HepG2 (cell line): ENCODE data around the gene IGFN1. TPM values are rescaled to one million over a fixed set of nuclear protein-coding genes. Genes with fewer than 3 reads are reported as not detected.

Experiments used
- ARID4A ChIP-seq: sonication (generic); formaldehyde crosslinking; IDR thresholded peaks from 2 replicates; pipeline ENCODE4 v1.5.0; 2020; ENCODE audit warnings: mild to moderate bottlenecking, missing genetic modification reagents, borderline replicate concordance
- ATF1 ChIP-seq: IDR thresholded peaks from 2 replicates; pipeline ENCODE4 v1.6.1; 2016; ENCODE audit warnings: mild to moderate bottlenecking, control low read depth
- BHLHE40 ChIP-seq: IDR thresholded peaks from 2 replicates; pipeline ENCODE4 v1.6.1; 2011; ENCODE audit warnings: low read length, improper control_type of control experiment
- HDAC6 ChIP-seq: fragments of 200-600 bp; sonication (generic); IDR thresholded peaks from 2 replicates; pipeline ENCODE4 v1.7.0; 2017; ENCODE audit warnings: mild to moderate bottlenecking, antibody characterized with exemption, low read length, low read depth
- HMGA1 ChIP-seq: sonication (generic); formaldehyde crosslinking; conservative IDR thresholded peaks from 2 replicates; pipeline ENCODE4 v1.4.0; 2020; ENCODE audit warnings: missing genetic modification reagents
- HOMEZ ChIP-seq: IDR thresholded peaks from 2 replicates; pipeline ENCODE4 v1.6.1; 2016; ENCODE audit warnings: low read depth
- NFATC3 ChIP-seq: sonication (generic); formaldehyde crosslinking; IDR thresholded peaks from 2 replicates; pipeline ENCODE4 v1.5.1; 2020; ENCODE audit warnings: mild to moderate bottlenecking, missing genetic modification reagents
- POLR2G ChIP-seq: fragments of 200-400 bp; formaldehyde crosslinking; IDR thresholded peaks from 2 replicates; pipeline ENCODE4 v1.6.1; 2018; ENCODE audit warnings: mild to moderate bottlenecking, low read depth, low read length, moderate library complexity
- REL ChIP-seq: sonication (generic); formaldehyde crosslinking; conservative IDR thresholded peaks from 2 replicates; pipeline ENCODE4 v1.8.0; 2022; ENCODE audit warnings: mild to moderate bottlenecking, missing genetic modification reagents, moderate library complexity
- UBTF ChIP-seq: sonication (generic); formaldehyde crosslinking; IDR thresholded peaks from 2 replicates; pipeline ENCODE4 v1.4.0; 2020; ENCODE audit warnings: mild to moderate bottlenecking, missing genetic modification reagents
- USF2 ChIP-seq, 2 experiments: sonication (generic) in 1 of 2; formaldehyde crosslinking in 1 of 2; IDR thresholded peaks; 2 replicates each; pipeline versions ENCODE4 v1.5.1 to v1.6.1; 2011 to 2020; ENCODE audit warnings: borderline replicate concordance in 1 of 2, low read depth in 1 of 2, low read length in 1 of 2, mild to moderate bottlenecking in 1 of 2, missing genetic modification reagents in 1 of 2, moderate library complexity in 1 of 2
- ZBTB26 ChIP-seq: IDR thresholded peaks from 2 replicates; pipeline ENCODE4 v1.6.1; 2016; ENCODE audit warnings: missing compliant biosample characterization, missing genetic modification reagents, borderline replicate concordance
- ZBTB3 ChIP-seq: sonication (generic); formaldehyde crosslinking; IDR thresholded peaks from 2 replicates; pipeline ENCODE4 v1.4.0; 2020; ENCODE audit warnings: low read depth, mild to moderate bottlenecking, moderate library complexity, missing genetic modification reagents, borderline replicate concordance
- ZNF207 ChIP-seq: fragments of 450-650 bp; IDR thresholded peaks from 2 replicates; pipeline ENCODE4 v1.6.1; 2016; ENCODE audit warnings: antibody characterized with exemption, borderline replicate concordance
- ZNF274 ChIP-seq: sonication (generic); formaldehyde crosslinking; IDR thresholded peaks from 2 replicates; pipeline ENCODE4 v1.5.1; 2020; ENCODE audit warnings: mild to moderate bottlenecking, missing genetic modification reagents
- ZNF550 ChIP-seq: sonication (generic); formaldehyde crosslinking; IDR thresholded peaks from 2 replicates; pipeline ENCODE4 v1.4.0; 2020; ENCODE audit warnings: mild to moderate bottlenecking, missing genetic modification reagents, borderline replicate concordance
- ZNF674 ChIP-seq: sonication (generic); formaldehyde crosslinking; IDR thresholded peaks from 2 replicates; pipeline ENCODE4 v1.5.0; 2020; ENCODE audit warnings: low read depth, mild to moderate bottlenecking, missing genetic modification reagents
- polyA plus RNA-seq, 8 experiments: library from polyadenylated mRNA; depleted of rRNA in 3 of 8; stranded (reverse) in 7 of 8; unstranded in 1 of 8; fragments of >200 nt; fragmentation: Illumina TruSeq in 4 of 8; extraction: Trizol in 4 of 8; gene quantifications; 2 replicates each; pipeline versions ENCODE4 v1.2.1 to v1.2.3, GENCODE V29; 2011 to 2016; ENCODE audit warnings: low read depth in 4 of 8, missing spikeins in 1 of 8, mixed read lengths in 1 of 8; ENCODE audit not compliant: insufficient read depth in 1 of 8
- total RNA-seq, 5 experiments: library from RNA; depleted of rRNA; stranded (reverse); fragments of >200 nt; fragmentation: Illumina TruSeq; extraction: Trizol; gene quantifications; 2 replicates each; pipeline ENCODE4 v1.2.3, GENCODE V29; 2016; ENCODE audit warnings: low read depth in 1 of 5

Gene IGFN1
- total and polyA plus RNA-seq, 2 of the 13 experiments (the other 11 are each of a cell fraction or from before 2014, with no cell fraction given) = 0.04 to 0.05 TPM

GRCh38 chr1:201170533-201171062 lies 20.0 kb upstream of the IGFN1 start (continued):
- TF ChIP-seq ZNF207 = no peak
- peak; percentile 69 for TF ChIP-seq HOMEZ
- no peak for TF ChIP-seq NFATC3 (CRISPR knock-in tag)
- no peak for TF ChIP-seq USF2 (IDR thresholded peaks at IDR 0.05; ENCODE audit: low read depth, low read length)
- no peak for TF ChIP-seq USF2 (CRISPR knock-in tag; IDR thresholded peaks at IDR 0.05; ENCODE audit: borderline replicate concordance)
- TF ChIP-seq ATF1 (CRISPR knock-in tag) = peak; percentile 79
- no peak for TF ChIP-seq ZNF674 (CRISPR knock-in tag)
- peak; percentile 77; the same call in 1 of the 2 replicates for TF ChIP-seq ARID4A (CRISPR knock-in tag)
- TF ChIP-seq POLR2G = peak; percentile 93
- TF ChIP-seq ZBTB3 (CRISPR knock-in tag) = no peak
- no peak for TF ChIP-seq ZBTB26 (CRISPR knock-in tag)
- TF ChIP-seq HDAC6 = no peak
- TF ChIP-seq ZNF550 (CRISPR knock-in tag) = no peak
- TF ChIP-seq HMGA1 (CRISPR knock-in tag) = no peak
- TF ChIP-seq REL = no peak
- TF ChIP-seq UBTF (CRISPR knock-in tag) = no peak; the same call in 1 of the 2 replicates
- no peak for TF ChIP-seq ZNF274
- TF ChIP-seq BHLHE40 = peak; percentile 27; the same call in 1 of the 2 replicates
